GM10248 (cell line): ENCODE measurements around the gene FAM169A.
"Not testable (repeated sequence)": the region's sequence is repeated elsewhere in the genome, so short reads cannot be mapped to it uniquely, and the experiment has no call there.

Experiments
- CTCF ChIA-PET: fragments of 300-600 bp; sonication (Branson Sonifier 250); formaldehyde crosslinking; extraction: SDS; loops from one replicate; lab custom pipeline; 2021; ENCODE audit warnings: antibody characterized with exemption; lab: Yijun Ruan, JAX
- POLR2A ChIA-PET: fragments of 350-650 bp; sonication (Branson Sonifier 250); formaldehyde crosslinking; extraction: SDS; loops from one replicate; lab custom pipeline; 2020; ENCODE audit warnings: antibody characterized with exemption; lab: Yijun Ruan, JAX
- DNase-seq: peaks from one replicate; pipeline ENCODE4 v3.0.0; 2012; ENCODE audit errors: extremely low spot score
- TF ChIP-seq, protein P1 (sequence below): IDR thresholded peaks from 2 replicates; pipeline ENCODE4 v1.5.1; 2012; ENCODE audit warnings: mild to moderate bottlenecking, low read depth; ENCODE audit errors: extremely low read depth, missing control alignments, control extremely low read depth

FAM169A gene

DNA sequence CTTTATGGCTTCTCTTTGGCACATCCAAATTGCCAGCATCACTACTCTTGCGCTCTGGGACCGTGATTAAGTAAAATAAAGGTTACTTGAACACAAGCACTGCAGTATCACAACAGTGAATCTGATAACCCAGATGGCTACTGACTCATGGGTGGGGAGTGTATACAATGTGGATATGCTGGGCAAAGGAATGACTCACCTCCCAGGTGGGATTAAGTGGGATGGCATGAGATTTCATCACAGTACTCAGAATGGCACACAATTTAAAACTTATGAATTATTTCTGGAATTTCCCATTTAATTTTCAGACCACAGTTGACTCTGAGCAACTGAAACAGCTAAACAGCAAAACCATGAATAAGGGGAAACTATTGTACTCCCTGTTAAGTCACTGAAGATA, 103.6 kb downstream of the FAM169A start:
- TF ChIP-seq, protein P1, sequence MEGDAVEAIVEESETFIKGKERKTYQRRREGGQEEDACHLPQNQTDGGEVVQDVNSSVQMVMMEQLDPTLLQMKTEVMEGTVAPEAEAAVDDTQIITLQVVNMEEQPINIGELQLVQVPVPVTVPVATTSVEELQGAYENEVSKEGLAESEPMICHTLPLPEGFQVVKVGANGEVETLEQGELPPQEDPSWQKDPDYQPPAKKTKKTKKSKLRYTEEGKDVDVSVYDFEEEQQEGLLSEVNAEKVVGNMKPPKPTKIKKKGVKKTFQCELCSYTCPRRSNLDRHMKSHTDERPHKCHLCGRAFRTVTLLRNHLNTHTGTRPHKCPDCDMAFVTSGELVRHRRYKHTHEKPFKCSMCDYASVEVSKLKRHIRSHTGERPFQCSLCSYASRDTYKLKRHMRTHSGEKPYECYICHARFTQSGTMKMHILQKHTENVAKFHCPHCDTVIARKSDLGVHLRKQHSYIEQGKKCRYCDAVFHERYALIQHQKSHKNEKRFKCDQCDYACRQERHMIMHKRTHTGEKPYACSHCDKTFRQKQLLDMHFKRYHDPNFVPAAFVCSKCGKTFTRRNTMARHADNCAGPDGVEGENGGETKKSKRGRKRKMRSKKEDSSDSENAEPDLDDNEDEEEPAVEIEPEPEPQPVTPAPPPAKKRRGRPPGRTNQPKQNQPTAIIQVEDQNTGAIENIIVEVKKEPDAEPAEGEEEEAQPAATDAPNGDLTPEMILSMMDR, result no peak
- POLR2A ChIA-PET, result no interaction called here
- CTCF ChIA-PET, result interaction anchor here (1.1 to 3.0 kb wide), 4 partner anchors 11 to 156 kb away, joined by 3 to 18 read pairs (median 4); no protein-coding TSS in a partner anchor
- no peak for DNase-seq

DNA sequence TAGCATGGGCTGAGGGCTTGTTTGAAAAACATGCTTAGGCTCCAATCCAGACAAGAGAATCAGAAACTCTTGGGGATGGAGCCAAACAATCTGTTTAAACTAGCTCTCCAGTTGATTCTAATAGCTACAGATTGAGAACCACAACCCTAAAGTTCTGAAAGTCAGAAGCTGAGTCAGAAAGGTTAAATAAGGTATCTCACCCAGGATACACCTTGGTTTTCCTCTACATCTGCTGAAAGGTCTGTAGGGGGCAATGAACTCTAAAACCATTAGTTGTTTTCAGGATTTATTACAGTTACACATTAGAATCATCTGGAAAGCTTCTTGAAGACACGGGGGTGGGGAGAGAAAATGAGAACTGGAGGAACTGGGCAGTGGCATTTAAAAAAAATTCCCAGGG, 104.9 kb downstream of the FAM169A start:
- POLR2A ChIA-PET, result no interaction called here
- no peak for DNase-seq
- CTCF ChIA-PET, result interaction anchor here (0.6 to 1.8 kb wide), 9 partner anchors 10 to 158 kb away, joined by 3 to 6 read pairs (median 3); no protein-coding TSS in a partner anchor
- TF ChIP-seq, protein P1, result no peak

DNA sequence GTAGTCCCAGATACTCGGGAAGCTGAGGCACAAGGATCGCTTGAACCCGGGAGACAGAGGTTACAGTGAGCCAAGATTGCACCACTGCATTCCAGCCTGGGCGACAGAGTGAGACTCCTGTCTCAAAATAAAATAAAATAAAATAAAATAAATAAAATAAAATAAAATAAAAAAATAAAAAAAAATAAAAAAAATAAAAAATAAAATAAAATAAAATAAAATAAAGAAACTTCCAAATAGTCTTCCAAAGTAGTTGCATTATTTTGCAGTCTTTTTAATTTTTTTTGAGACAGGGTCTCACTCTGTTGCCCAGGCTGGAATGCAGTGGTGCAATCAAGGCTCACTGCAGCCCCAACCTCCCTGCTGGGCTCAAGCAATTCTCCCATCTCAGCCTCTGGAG, 117.4 kb downstream of the FAM169A start:
- DNase-seq, CTCF ChIA-PET: not testable (repeated sequence)
- POLR2A ChIA-PET, result interaction anchor here (0.6 kb wide), 1 partner anchor 831 kb away, joined by 4 read pairs; no protein-coding TSS in a partner anchor

DNA sequence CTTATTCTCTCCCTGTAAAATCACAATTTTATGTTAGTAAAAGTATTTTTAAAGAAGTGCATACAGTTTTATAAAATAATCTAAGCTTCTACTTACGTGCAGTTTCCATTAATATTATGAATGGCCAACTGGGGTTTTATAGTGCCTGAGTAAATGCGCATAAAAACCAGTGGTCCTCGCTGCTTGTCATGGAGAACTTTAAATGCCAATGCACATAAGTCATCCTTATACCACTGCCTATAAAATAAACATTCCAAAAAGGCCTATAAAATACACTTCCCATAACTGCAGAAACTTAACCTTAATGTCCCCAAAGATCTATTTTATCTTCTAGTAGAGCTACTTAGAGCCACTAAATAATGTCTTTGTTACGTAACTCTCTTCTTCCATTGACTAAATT, 127.8 kb downstream of the FAM169A start:
- POLR2A ChIA-PET, result no interaction called here
- CTCF ChIA-PET, result interaction anchor here (1.4 to 2.0 kb wide), 6 partner anchors 9 to 26 kb away, joined by 3 to 12 read pairs (median 5); no protein-coding TSS in a partner anchor
- DNase-seq, result no peak
- TF ChIP-seq, protein P1, result no peak

DNA sequence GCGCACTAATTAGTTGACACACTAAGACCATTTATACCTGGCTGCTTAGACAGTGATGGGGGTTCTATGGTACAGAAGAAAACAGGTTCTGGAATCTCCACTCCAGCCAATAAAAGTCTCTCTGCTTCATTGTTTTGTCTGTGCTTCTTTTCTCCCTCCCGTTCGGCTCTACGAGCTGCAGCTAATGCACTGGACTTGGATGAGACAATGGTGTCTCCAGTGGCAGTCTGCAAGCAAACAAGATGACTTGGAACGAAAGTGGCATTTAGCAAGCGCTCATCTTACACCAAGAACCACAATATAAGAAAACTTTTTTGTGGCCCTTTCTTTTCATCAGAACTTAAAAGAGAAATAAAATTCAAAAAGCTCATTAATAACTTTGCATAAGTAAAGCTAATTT, 129.4 kb downstream of the FAM169A start:
- TF ChIP-seq, protein P1, result no peak
- ChIA-PET CTCF (interaction anchor here (0.7 to 1.0 kb wide), 2 partner anchors 21 kb away, joined by 3 read pairs; no protein-coding TSS in a partner anchor), POLR2A (no interaction called here)

More for the DNA sequence above, 129.4 kb downstream of the FAM169A start:
- no peak for DNase-seq
